ENCODE measurements around the gene GJC2. TPM values are rescaled to one million over a fixed set of nuclear protein-coding genes. Genes with fewer than 3 reads are reported as not detected.

Gene GJC2
- total RNA-seq, 4 donors from 2014 or later = 0.88 to 0.94 TPM; not detected in 2

DNA sequence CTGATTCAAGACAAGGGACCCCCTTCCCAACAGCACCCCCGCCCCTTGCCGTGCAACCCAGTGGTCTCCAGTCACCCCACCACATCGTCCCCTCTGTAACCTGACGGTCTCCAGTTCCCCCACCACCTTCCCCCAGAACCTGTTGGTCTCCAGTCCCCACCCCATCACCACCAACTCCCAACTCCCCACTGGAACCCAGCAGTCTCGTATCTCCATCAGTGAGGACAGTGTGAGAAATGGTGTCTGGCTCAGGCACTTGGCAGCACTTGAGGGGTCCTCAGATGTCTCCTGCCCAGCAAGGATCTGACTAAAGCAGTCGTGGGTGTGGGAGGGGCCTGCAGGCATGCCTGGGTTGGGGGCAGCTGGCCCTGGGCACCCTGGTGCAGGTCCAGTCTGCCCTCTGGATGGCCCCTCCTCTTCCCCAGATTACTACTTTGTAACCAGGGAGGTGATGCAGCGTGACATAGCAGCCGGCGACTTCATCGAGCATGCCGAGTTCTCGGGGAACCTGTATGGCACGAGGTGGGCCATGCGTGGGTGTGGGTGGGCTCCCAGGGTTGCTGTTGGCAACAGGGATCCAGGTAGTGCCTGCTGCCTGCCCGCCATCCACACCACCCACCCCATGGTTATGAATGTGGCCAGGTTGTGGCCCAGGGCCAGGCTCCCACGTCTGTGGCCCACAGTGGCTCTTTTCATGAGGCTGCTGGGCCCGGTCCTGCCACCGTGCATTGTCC is 3.1 kb upstream of the GJC2 start:
- Histone ChIP-seq H3K9me3 (no peaks in the 10 kb centered on the region), H3K36me3 (peaks cover 0 to 40% (median 0%) of the 10 kb centered on the region in 3 donors), H3K4me3 (no peak overlapping the region), H3K4me1 (peaks cover 3 to 60% (median 16%) of the 10 kb centered on the region in 4 donors), H3K27ac (no peak overlapping the region), H3K27me3 (no peaks in the 10 kb centered on the region)
- peak in 1 of 3 donors; percentile 37 for DNase-seq
- TF ChIP-seq POLR2A (IDR thresholded peaks at IDR 0.05) = no peak
- TF ChIP-seq CTCF (IDR thresholded peaks at IDR 0.05) = no peak

GRCh38 chr1:228147151-228147693 is 2.5 kb upstream of the GJC2 start:
- TF ChIP-seq POLR2A (IDR thresholded peaks at IDR 0.05) (no peak), CTCF (IDR thresholded peaks at IDR 0.05) (no peak)
- no peak overlapping the region for H3K4me3 ChIP-seq
- H3K27me3 ChIP-seq = no peaks in the 10 kb centered on the region
- DNase-seq = peak in 1 of 3 donors; percentile 41
- no peak overlapping the region for H3K27ac ChIP-seq
- peaks cover under 1 to 55% (median 10%) of the 10 kb centered on the region in 4 donors for H3K4me1 ChIP-seq
- no peaks in the 10 kb centered on the region for H3K9me3 ChIP-seq
- H3K36me3 ChIP-seq = peaks cover 0 to 40% (median 0%) of the 10 kb centered on the region in 3 donors

DNA sequence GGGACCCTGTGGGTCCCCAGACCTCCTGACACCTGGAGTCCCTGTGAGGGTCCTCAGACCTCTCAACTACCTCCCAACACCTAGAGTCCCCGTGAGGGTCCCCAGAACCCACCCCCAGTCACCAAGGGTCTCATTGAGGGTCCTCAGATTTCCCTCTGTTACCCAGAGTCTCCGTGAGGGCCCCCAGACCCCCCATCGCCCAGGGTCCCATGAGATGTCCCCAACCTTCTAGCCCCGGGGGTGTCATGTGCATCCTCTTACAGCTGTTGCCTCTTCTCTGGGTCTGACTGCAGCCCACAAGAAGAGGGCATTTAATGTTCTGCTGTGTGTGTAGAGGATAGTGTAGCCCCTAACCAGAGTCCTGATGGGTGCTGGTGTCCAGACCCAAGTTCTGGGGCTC is 2.0 kb upstream of the GJC2 start:
- H3K27me3 ChIP-seq = no peaks in the 10 kb centered on the region
- no peak for DNase-seq
- H3K36me3 ChIP-seq = peaks cover 0 to 40% (median 0%) of the 10 kb centered on the region in 3 donors
- no peaks in the 10 kb centered on the region for H3K9me3 ChIP-seq
- no peak overlapping the region for H3K4me3 ChIP-seq
- H3K4me1 ChIP-seq = peaks cover 0 to 50% (median 5%) of the 10 kb centered on the region in 4 donors
- H3K27ac ChIP-seq = no peak overlapping the region
- TF ChIP-seq POLR2A (IDR thresholded peaks at IDR 0.05) (no peak), CTCF (IDR thresholded peaks at IDR 0.05) (no peak)

DNA sequence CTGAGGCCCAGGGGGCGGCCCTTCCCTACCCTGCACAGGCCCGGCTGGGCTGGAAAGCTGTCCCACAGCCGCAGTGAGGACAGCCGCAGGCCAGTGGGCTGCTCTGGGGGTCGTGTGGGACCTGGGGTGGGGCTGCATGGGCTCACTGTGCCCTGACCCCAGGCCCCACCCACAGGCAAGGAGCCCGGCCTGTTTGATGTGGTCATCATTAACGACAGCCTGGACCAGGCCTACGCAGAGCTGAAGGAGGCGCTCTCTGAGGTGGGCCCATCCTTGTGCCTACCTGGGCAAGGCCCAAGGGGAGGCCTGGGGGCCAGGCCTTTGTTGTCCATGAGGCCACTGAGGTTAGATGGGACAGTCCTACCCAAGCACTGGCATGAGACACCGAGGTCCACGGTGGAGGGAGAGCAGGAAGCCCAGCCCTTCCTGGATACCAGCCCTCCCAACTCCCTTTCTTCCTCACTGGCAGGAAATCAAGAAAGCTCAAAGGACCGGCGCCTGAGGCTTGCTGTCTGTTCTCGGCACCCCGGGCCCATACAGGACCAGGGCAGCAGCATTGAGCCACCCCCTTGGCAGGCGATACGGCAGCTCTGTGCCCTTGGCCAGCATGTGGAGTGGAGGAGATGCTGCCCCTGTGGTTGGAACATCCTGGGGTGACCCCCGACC is 1.4 kb upstream of the GJC2 start:
- peaks cover 0 to 44% (median under 1%) of the 10 kb centered on the region in 4 donors for H3K4me1 ChIP-seq
- H3K4me3 ChIP-seq = no peak overlapping the region
- no peaks in the 10 kb centered on the region for H3K9me3 ChIP-seq
- H3K36me3 ChIP-seq = peaks cover 0 to 40% (median 0%) of the 10 kb centered on the region in 3 donors
- TF ChIP-seq CTCF (IDR thresholded peaks at IDR 0.05) = no peak
- no peak for TF ChIP-seq POLR2A (IDR thresholded peaks at IDR 0.05)
- DNase-seq = peak in 1 of 3 donors; percentile 38
- peak overlapping the region; percentile 47 to 83 (median 76) for H3K27ac ChIP-seq
- no peaks in the 10 kb centered on the region for H3K27me3 ChIP-seq

DNA sequence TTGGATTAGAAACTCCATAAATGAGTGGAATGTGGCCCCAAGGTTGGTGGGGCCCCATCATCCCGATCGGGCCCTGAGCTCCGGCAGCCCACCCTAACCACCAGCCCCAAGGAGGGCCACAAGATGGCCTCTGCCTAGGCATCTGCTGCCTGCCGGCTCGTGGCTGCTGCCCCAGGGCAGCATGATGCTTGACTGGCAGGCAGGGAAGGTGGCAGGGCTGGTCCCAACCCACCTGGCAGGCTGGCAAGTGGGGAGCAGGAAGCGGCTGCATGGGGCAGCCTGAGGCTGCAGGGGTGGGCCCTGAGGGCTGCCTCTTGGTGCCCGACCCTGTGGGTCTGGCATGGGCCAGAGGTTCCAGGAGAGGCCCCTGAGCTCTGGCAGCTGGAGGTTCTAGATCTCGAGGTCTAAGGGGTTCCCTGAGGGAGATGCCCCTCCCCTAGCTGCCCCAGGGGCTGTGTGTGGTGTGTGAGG is 760 bp upstream of the GJC2 start:
- peaks cover 0 to 40% (median 0%) of the 10 kb centered on the region in 3 donors for H3K36me3 ChIP-seq
- H3K27me3 ChIP-seq = no peaks in the 10 kb centered on the region
- no peak overlapping the region for H3K4me3 ChIP-seq
- peak in 1 of 3 donors; percentile 31 for DNase-seq
- TF ChIP-seq POLR2A (IDR thresholded peaks at IDR 0.05) (no peak), CTCF (IDR thresholded peaks at IDR 0.05) (no peak)
- H3K27ac ChIP-seq = peak overlapping the region; percentile 47 to 83 (median 76)
- H3K9me3 ChIP-seq = no peaks in the 10 kb centered on the region
- H3K4me1 ChIP-seq = peaks cover 0 to 38% (median 0%) of the 10 kb centered on the region in 4 donors

Measured in Peyer's patch (tissue), 4 donors.